GM12878 (cell line): ENCODE results near the gene NME5. TPM values are rescaled to one million over a fixed set of nuclear protein-coding genes. Genes with fewer than 3 reads are reported as not detected.
A peak's percentile ranks its signal among the peaks of the same experiment; 100 is the strongest.

Experiments
- CBX3 ChIP-seq: fragments of 200-600 bp; sonication (generic); IDR thresholded peaks from 2 replicates; pipeline ENCODE4 v1.6.1; 2016; ENCODE audit warnings: low read depth, borderline replicate concordance
- DPF2 ChIP-seq: fragments of 450-650 bp; IDR thresholded peaks from 2 replicates; pipeline ENCODE4 v1.6.1; 2017; ENCODE audit warnings: mild to moderate bottlenecking
- ELK1 ChIP-seq: IDR thresholded peaks from 2 replicates; pipeline ENCODE4 v1.6.1; 2012; ENCODE audit warnings: low read depth, low read length, improper control_type of control experiment
- EP300 ChIP-seq, 2 experiments: fragments of 150-350 bp in 1 of 2; IDR thresholded peaks; 2 replicates each; pipeline ENCODE4 v1.6.1; 2011 to 2012; ENCODE audit warnings: low read depth in 2 of 2, low read length in 2 of 2, borderline replicate concordance in 1 of 2, improper control_type of control experiment in 1 of 2, inconsistent platforms in 1 of 2; ENCODE audit not compliant: control insufficient read depth in 1 of 2
- ETV6 ChIP-seq, 2 experiments: fragments of 450-650 bp in 1 of 2; IDR thresholded peaks in 1 of 2; conservative IDR thresholded peaks in 1 of 2; 2 replicates each; pipeline ENCODE4 v1.6.1; 2014; ENCODE audit warnings: antibody characterized with exemption in 1 of 2, borderline replicate concordance in 1 of 2, low read depth in 1 of 2, mild to moderate bottlenecking in 1 of 2, moderate library complexity in 1 of 2
- JUNB ChIP-seq: IDR thresholded peaks from 2 replicates; pipeline ENCODE4 v1.6.1; 2016; ENCODE audit warnings: antibody characterized with exemption, mild to moderate bottlenecking
- KAT2A ChIP-seq: conservative IDR thresholded peaks from 2 replicates; pipeline ENCODE4 v1.6.1; 2011; ENCODE audit warnings: low read depth, low read length; ENCODE audit not compliant: control insufficient read depth
- MXI1 ChIP-seq: fragments of 150-350 bp; IDR thresholded peaks from 2 replicates; pipeline ENCODE4 v1.6.1; 2011; ENCODE audit warnings: low read depth, mild to moderate bottlenecking, inconsistent platforms, low read length, improper control_type of control experiment
- MYB ChIP-seq: fragments of 150-350 bp; IDR thresholded peaks from 2 replicates; pipeline ENCODE4 v1.6.1; 2014; ENCODE audit warnings: mild to moderate bottlenecking, low read depth, low read length, borderline replicate concordance
- NFIC ChIP-seq: IDR thresholded peaks from 2 replicates; pipeline ENCODE4 v1.6.1; 2012; ENCODE audit warnings: low read depth, mild to moderate bottlenecking, inconsistent platforms, low read length, moderate library complexity
- RB1 ChIP-seq: fragments of 450-650 bp; formaldehyde crosslinking; IDR thresholded peaks from 2 replicates; pipeline ENCODE4 v1.6.1; 2017; ENCODE audit warnings: mild to moderate bottlenecking, borderline replicate concordance
- RELA ChIP-seq: fragments of 450-650 bp; IDR thresholded peaks from 2 replicates; pipeline ENCODE4 v1.8.0; 2014; ENCODE audit warnings: borderline replicate concordance; ENCODE audit not compliant: partially characterized antibody
- REST ChIP-seq: IDR thresholded peaks from 2 replicates; pipeline ENCODE4 v1.6.1; 2012; ENCODE audit warnings: mild to moderate bottlenecking, low read depth, low read length
- SPI1 ChIP-seq: IDR thresholded peaks from 2 replicates; pipeline ENCODE4 v1.6.1; 2011; ENCODE audit warnings: low read depth, mild to moderate bottlenecking, low read length, moderate library complexity, borderline replicate concordance; ENCODE audit not compliant: insufficient read depth
- SREBF1 ChIP-seq: IDR thresholded peaks from 2 replicates; pipeline ENCODE4 v1.6.1; 2012; ENCODE audit warnings: mild to moderate bottlenecking, low read length
- TAF1 ChIP-seq: IDR thresholded peaks from 2 replicates; pipeline ENCODE4 v1.6.1; 2011; ENCODE audit warnings: mild to moderate bottlenecking, low read depth, low read length, borderline replicate concordance
- TCF7 ChIP-seq: IDR thresholded peaks from 2 replicates; pipeline ENCODE4 v1.6.1; 2014; ENCODE audit warnings: antibody characterized with exemption, borderline replicate concordance
- USF1 ChIP-seq: IDR thresholded peaks from 2 replicates; pipeline ENCODE4 v1.6.1; 2011; ENCODE audit warnings: borderline replicate concordance, low read depth, mild to moderate bottlenecking, moderate library complexity, mixed read lengths, low read length; ENCODE audit not compliant: insufficient read depth; ENCODE audit errors: extremely low read length
- ZNF24 ChIP-seq: fragments of 450-650 bp; IDR thresholded peaks from 2 replicates; pipeline ENCODE4 v1.6.1; 2017; ENCODE audit warnings: antibody characterized with exemption, mild to moderate bottlenecking
- ZNF274 ChIP-seq: IDR thresholded peaks from one replicate; pipeline ENCODE4 v1.8.0; 2011; ENCODE audit not compliant: insufficient read length, insufficient read depth
- ZZZ3 ChIP-seq: IDR thresholded peaks from 2 replicates; pipeline ENCODE4 v1.6.1; 2011; ENCODE audit warnings: low read depth; ENCODE audit not compliant: control insufficient read depth, insufficient read length
- polyA plus RNA-seq, 11 experiments: library from polyadenylated mRNA; depleted of rRNA in 4 of 11; unstranded in 6 of 11; stranded (reverse) in 5 of 11; fragments of >200 nt; fragmentation: Nextera tagmentation in 4 of 11; fragmentation: Illumina TruSeq in 1 of 11; extraction: Ambion mirVana in 4 of 11; extraction: Trizol in 1 of 11; gene quantifications; 1 replicate in 1 of 11; 2 replicates in 10 of 11; pipeline versions ENCODE4 v1.2.1 to v1.2.3, GENCODE V29; 2011 to 2016; ENCODE audit warnings: inconsistent platforms in 2 of 11, missing spikeins in 2 of 11, low read depth in 1 of 11
- total RNA-seq, 4 experiments: library from RNA; depleted of rRNA in 3 of 4; stranded (reverse); fragments of >200 nt in 3 of 4; fragmentation: Illumina TruSeq in 1 of 4; extraction: Trizol in 1 of 4; gene quantifications; 2 replicates each; pipeline versions ENCODE4 v1.2.1 to v1.2.3, GENCODE V29; 2013 to 2021
- TF ChIP-seq, protein P1 (sequence below): fragments of 450-650 bp; IDR thresholded peaks from 2 replicates; pipeline ENCODE4 v1.6.1; 2017; ENCODE audit warnings: borderline replicate concordance

NME5 gene
- total and polyA plus RNA-seq, 10 of the 15 experiments (the other 5 are each of a cell fraction or from before 2014, with no cell fraction given), result 0.22 to 0.52 TPM; not detected in 8

GRCh38 chr5:138178516-138179276 is 39.5 kb upstream of the NME5 start, which contains the start of the genes BRD8 and KIF20A (continued):
- peak; percentile 33; the same call in 1 of the 2 replicates for TF ChIP-seq NFIC
- peak in 1 of 2 experiments; percentile 13; a peak in 2 of 4 replicates for TF ChIP-seq EP300 (IDR thresholded peaks at IDR 0.05; ENCODE audit: borderline replicate concordance in 1 of 2, control insufficient read depth in 1 of 2, low read depth in 2 of 2, low read length in 2 of 2)
- TF ChIP-seq ZZZ3, result no peak
- TF ChIP-seq SPI1, result no peak
- TF ChIP-seq ZNF24, result no peak
- TF ChIP-seq ELK1, result no peak; the same call in 1 of the 2 replicates
- no peak for TF ChIP-seq CBX3
- peak; percentile 100 for TF ChIP-seq MXI1
- TF ChIP-seq MYB, result peak; percentile 98
- TF ChIP-seq DPF2, result no peak; the same call in 1 of the 2 replicates
- no peak for TF ChIP-seq ETV6 (conservative IDR thresholded peaks at IDR 0.05 in 1 of 2, IDR thresholded peaks at IDR 0.05 in 1 of 2; ENCODE audit: borderline replicate concordance in 1 of 2, low read depth in 1 of 2)
- peak; percentile 70 for TF ChIP-seq SREBF1
- peak; percentile 89 for TF ChIP-seq TAF1
- no peak for TF ChIP-seq TCF7
- TF ChIP-seq, protein P1, sequence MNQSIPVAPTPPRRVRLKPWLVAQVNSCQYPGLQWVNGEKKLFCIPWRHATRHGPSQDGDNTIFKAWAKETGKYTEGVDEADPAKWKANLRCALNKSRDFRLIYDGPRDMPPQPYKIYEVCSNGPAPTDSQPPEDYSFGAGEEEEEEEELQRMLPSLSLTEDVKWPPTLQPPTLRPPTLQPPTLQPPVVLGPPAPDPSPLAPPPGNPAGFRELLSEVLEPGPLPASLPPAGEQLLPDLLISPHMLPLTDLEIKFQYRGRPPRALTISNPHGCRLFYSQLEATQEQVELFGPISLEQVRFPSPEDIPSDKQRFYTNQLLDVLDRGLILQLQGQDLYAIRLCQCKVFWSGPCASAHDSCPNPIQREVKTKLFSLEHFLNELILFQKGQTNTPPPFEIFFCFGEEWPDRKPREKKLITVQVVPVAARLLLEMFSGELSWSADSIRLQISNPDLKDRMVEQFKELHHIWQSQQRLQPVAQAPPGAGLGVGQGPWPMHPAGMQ, result no peak
- TF ChIP-seq RB1, result no peak
- no peak for TF ChIP-seq USF1
- no peak for TF ChIP-seq ZNF274
- TF ChIP-seq JUNB, result no peak
- no peak for TF ChIP-seq KAT2A
- TF ChIP-seq REST, result no peak
- no peak for TF ChIP-seq RELA
